LNCaP clone FGC (cell line): ENCODE results near the gene GALNT16.

Source experiments
- DNase-seq: peaks from one replicate; pipeline ENCODE4 v3.0.0-alpha.2; 2011; ENCODE audit warnings: low read depth
- H3K4me3 ChIP-seq: 2 replicates; pipeline ENCODE4 v1.5.1; 2011; ENCODE audit warnings: mild to moderate bottlenecking, low read depth, low read length, control low read depth
- CTCF ChIP-seq: IDR thresholded peaks from 2 replicates; pipeline ENCODE4 v1.5.1; 2012; ENCODE audit warnings: mild to moderate bottlenecking; ENCODE audit not compliant: control insufficient read depth, insufficient read depth; ENCODE audit errors: extremely low read depth

The GALNT16 gene

GRCh38 chr14:69398818-69399210 lies 138.9 kb downstream of the GALNT16 start:
- TF ChIP-seq CTCF, result no peak
- DNase-seq, result no peak
- peak overlapping the region; percentile 72 for H3K4me3 ChIP-seq

GRCh38 chr14:69399750-69400149 lies 139.8 kb downstream of the GALNT16 start:
- peak overlapping the region; percentile 72 for H3K4me3 ChIP-seq
- no peak for DNase-seq
- no peak for TF ChIP-seq CTCF

GRCh38 chr14:69400154-69400553 lies 140.2 kb downstream of the GALNT16 start:
- DNase-seq, result no peak
- peak overlapping the region; percentile 72 for H3K4me3 ChIP-seq
- TF ChIP-seq CTCF, result no peak

- H3K4me3 ChIP-seq, result no peak overlapping the region
- DNase-seq, result no peak
- TF ChIP-seq CTCF, result no peak
These were observed 141.9 kb downstream of the GALNT16 start for GRCh38 chr14:69401841-69402240.

- H3K4me3 ChIP-seq, result no peak overlapping the region
- DNase-seq, result no peak
- TF ChIP-seq CTCF, result no peak
These were observed 144.5 kb downstream of the GALNT16 start for GRCh38 chr14:69404478-69404877.

GRCh38 chr14:69404883-69405282 lies 144.9 kb downstream of the GALNT16 start:
- no peak overlapping the region for H3K4me3 ChIP-seq
- no peak for TF ChIP-seq CTCF
- DNase-seq, result no peak

GRCh38 chr14:69405762-69406161 lies 145.8 kb downstream of the GALNT16 start:
- DNase-seq, result no peak
- H3K4me3 ChIP-seq, result no peak overlapping the region
- no peak for TF ChIP-seq CTCF
